Measurements from ENCODE around the gene COBL. TPM values are rescaled to one million over a fixed set of nuclear protein-coding genes. Genes with fewer than 3 reads are reported as not detected.

Gene COBL
- total and polyA plus RNA-seq, 2 donors (not counting 3 experiments of a cell fraction or from before 2014, with no cell fraction given) = 0.11 TPM; not detected in 1

DNA sequence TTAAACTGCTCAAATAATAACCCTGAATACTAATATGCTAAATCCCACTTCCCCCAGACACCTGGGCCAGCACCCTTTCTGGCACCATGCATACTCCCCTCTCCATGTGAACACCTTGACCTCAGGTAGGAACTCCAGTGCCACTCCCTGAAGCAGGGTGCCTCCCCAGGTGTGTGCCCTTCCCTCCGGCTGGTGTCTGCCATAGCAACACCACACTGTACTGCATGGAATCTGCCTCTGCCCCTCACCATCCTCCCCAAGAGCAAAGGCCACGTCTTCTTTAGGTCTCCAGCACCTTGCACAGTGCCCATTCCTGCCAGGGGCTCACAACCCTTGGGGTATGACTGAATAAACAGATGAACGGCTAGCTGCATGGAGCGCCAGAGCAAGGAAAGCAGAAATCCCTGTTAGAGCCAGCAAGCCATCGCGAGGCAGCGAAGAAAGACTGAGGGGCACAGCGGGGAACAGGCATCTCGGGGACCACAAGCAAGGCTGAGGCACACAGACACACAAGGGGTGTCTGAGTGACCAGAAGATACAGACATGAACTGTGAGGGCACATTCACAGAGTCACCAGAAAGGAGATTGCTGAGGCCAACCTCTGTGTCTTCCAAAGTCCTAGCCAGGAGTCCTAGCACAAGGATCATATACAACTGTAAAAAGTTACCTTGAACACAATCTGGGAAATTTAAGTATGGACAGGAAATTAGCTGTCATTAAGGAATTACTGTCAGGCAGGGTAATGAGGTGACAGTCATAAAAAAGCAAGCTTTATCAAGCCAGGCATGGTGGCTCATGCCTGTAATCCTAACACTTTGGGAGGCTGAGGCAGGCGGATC is 25.7 kb downstream of the COBL start:
- Histone ChIP-seq H3K9ac (replicated peaks; ENCODE audit: extremely low read depth, insufficient read depth, low read length) (no peak overlapping the region), H3K9me1 (replicated peaks; ENCODE audit: control insufficient read depth, extremely low read depth, insufficient read depth, low read length) (no peaks in the 10 kb centered on the region), H3K9me3 (replicated peaks; ENCODE audit: control insufficient read depth, insufficient read depth, low read length) (no peaks in the 10 kb centered on the region), H3K4me1 (ENCODE audit: control insufficient read depth, extremely low read depth, insufficient read depth, low read length) (no peaks in the 10 kb centered on the region), H3K79me2 (ENCODE audit: control insufficient read depth, insufficient read depth, low read length) (no peaks in the 10 kb centered on the region), H3K36me3 (ENCODE audit: control insufficient read depth in 2 of 2, extremely low read depth in 1 of 2, insufficient read depth in 2 of 2, low read length in 2 of 2) (no peaks in the 10 kb centered on the region), H3K27ac (ENCODE audit: insufficient read depth, low read depth, low read length) (no peak overlapping the region), H2AFZ (ENCODE audit: low read depth, low read length) (no peak overlapping the region), H3K27me3 (ENCODE audit: control insufficient read depth in 2 of 2, insufficient read depth in 2 of 2, low read length in 2 of 2) (no peaks in the 10 kb centered on the region), H3K4me3 (replicated peaks in 1 of 3; ENCODE audit: insufficient read depth in 1 of 3, low read depth in 1 of 3, low read length in 3 of 3) (no peak overlapping the region), H4K20me1 (replicated peaks; ENCODE audit: control insufficient read depth, extremely low read depth, insufficient read depth, low read length) (no peaks in the 10 kb centered on the region), H3K4me2 (ENCODE audit: insufficient read depth, low read length) (no peak overlapping the region)
- POLR2A ChIA-PET = no interaction called here
- dilution Hi-C loops (cut with MboI; ENCODE audit: extremely low pct_ligation_motif_present, low sequenced_read_pairs) = no loop called here
- TF ChIP-seq, protein P1, sequence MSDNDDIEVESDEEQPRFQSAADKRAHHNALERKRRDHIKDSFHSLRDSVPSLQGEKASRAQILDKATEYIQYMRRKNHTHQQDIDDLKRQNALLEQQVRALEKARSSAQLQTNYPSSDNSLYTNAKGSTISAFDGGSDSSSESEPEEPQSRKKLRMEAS (IDR thresholded peaks at IDR 0.05; ENCODE audit: insufficient read depth, insufficient read length) = no peak
- TF ChIP-seq POLR2AphosphoS5 (IDR thresholded peaks at IDR 0.05; ENCODE audit: insufficient read depth, low read depth, low read length) = no peak
- TF ChIP-seq JUN (IDR thresholded peaks at IDR 0.05; ENCODE audit: borderline replicate concordance, insufficient read depth, insufficient read length, low read depth) = no peak
- TF ChIP-seq MYC (IDR thresholded peaks at IDR 0.05; ENCODE audit: low read depth, low read length) = no peak
- TF ChIP-seq EZH2 (IDR thresholded peaks at IDR 0.05; ENCODE audit: borderline replicate concordance, low read depth, low read length, severe bottlenecking) = no peak
- no peak for TF ChIP-seq FOS (IDR thresholded peaks at IDR 0.05; ENCODE audit: borderline replicate concordance, insufficient read depth, low read length)
- no peak for TF ChIP-seq GATA2 (IDR thresholded peaks at IDR 0.05; ENCODE audit: insufficient read depth, insufficient read length, low read depth, low read length)
- no peak for TF ChIP-seq CTCF (IDR thresholded peaks at IDR 0.05; ENCODE audit: extremely low read depth in 1 of 2, insufficient read depth in 1 of 2, low read depth in 1 of 2, low read length in 2 of 2)
- no peak for TF ChIP-seq POLR2A (IDR thresholded peaks at IDR 0.05; ENCODE audit: low read depth, low read length)
- CTCF ChIA-PET = no interaction called here
- intact Hi-C loops (cut with micrococcal nuclease) = no loop called here
- FAIRE-seq (no peak), DNase-seq (ENCODE audit: low read depth, low spot score) (no peak)
- no TSS peak for BruUV-seq (replicated peaks)
